K562 (cell line): ENCODE results near the gene PPP6R1. TPM values are rescaled to one million over a fixed set of nuclear protein-coding genes. Genes with fewer than 3 reads are reported as not detected.

Experiments used
- AFF4 ChIP-seq: sonication (generic); formaldehyde crosslinking; IDR thresholded peaks from 2 replicates; pipeline ENCODE4 v1.8.0; 2023; ENCODE audit warnings: mild to moderate bottlenecking, missing genetic modification reagents
- CHD1 ChIP-seq: fragments of 200-600 bp; sonication (generic); IDR thresholded peaks from one replicate; pipeline ENCODE4 v1.6.1; 2012; ENCODE audit warnings: mild to moderate bottlenecking, moderate library complexity, low read length, inconsistent platforms
- EP400 ChIP-seq: fragments of 450-650 bp; IDR thresholded peaks from 2 replicates; pipeline ENCODE4 v1.6.1; 2017; ENCODE audit warnings: antibody characterized with exemption, mild to moderate bottlenecking, moderate library complexity
- NELFE ChIP-seq: IDR thresholded peaks from 2 replicates; pipeline ENCODE4 v1.6.1; 2011; ENCODE audit warnings: mild to moderate bottlenecking; ENCODE audit not compliant: insufficient read depth, insufficient read length
- REST ChIP-seq, 2 experiments: fragments of 450-650 bp; formaldehyde crosslinking in 1 of 2; IDR thresholded peaks; 2 replicates each; pipeline versions ENCODE4 v1.4.0 to v1.6.1; 2014 to 2020; ENCODE audit warnings: mild to moderate bottlenecking in 2 of 2, borderline replicate concordance in 1 of 2, low read depth in 1 of 2
- ZFPM2 ChIP-seq: fragments of 250-450 bp; sonication (Bioruptor Pico); IDR thresholded peaks from 2 replicates; pipeline ENCODE4 v1.5.1; 2022; ENCODE audit warnings: mild to moderate bottlenecking
- ZNF583 ChIP-seq: fragments of 250-450 bp; sonication (Bioruptor Pico); IDR thresholded peaks from 2 replicates; pipeline ENCODE4 v1.4.0; 2020
- ZNF696 ChIP-seq: fragments of 250-450 bp; sonication (Bioruptor Pico); conservative IDR thresholded peaks from 2 replicates; pipeline ENCODE4 v1.4.0; 2020; ENCODE audit warnings: mild to moderate bottlenecking, moderate library complexity
- ZNF77 ChIP-seq: fragments of 250-450 bp; sonication (Bioruptor Pico); IDR thresholded peaks from 2 replicates; pipeline ENCODE4 v1.5.0; 2020
- ZNF780A ChIP-seq: fragments of 250-450 bp; sonication (Bioruptor Pico); IDR thresholded peaks from 2 replicates; pipeline ENCODE4 v1.5.0; 2021; ENCODE audit warnings: mild to moderate bottlenecking
- polyA plus RNA-seq, 8 experiments: library from polyadenylated mRNA; depleted of rRNA in 4 of 8; stranded (reverse) in 5 of 8; unstranded in 3 of 8; fragments of >200 nt; fragmentation: Nextera tagmentation in 2 of 8; fragmentation: Illumina TruSeq in 1 of 8; extraction: Ambion mirVana in 2 of 8; extraction: Trizol in 1 of 8; gene quantifications; 2 replicates each; pipeline versions ENCODE4 v1.2.1 to v1.2.3, GENCODE V29; 2011 to 2014; ENCODE audit warnings: inconsistent platforms in 1 of 8, missing spikeins in 1 of 8
- total RNA-seq, 7 experiments: library from RNA; depleted of rRNA in 6 of 7; stranded (reverse); fragments of >200 nt in 6 of 7; fragmentation: Illumina TruSeq in 2 of 7; extraction: Trizol in 2 of 7; gene quantifications; 2 replicates each; pipeline versions ENCODE4 v1.2.1 to v1.2.3, GENCODE V29; 2011 to 2021; ENCODE audit warnings: low replicate concordance in 1 of 7
- TF ChIP-seq, protein P1 (sequence below): IDR thresholded peaks from 2 replicates; pipeline ENCODE4 v1.6.1; 2014; ENCODE audit warnings: antibody characterized with exemption

PPP6R1 gene
- total and polyA plus RNA-seq, 9 of the 15 experiments (the other 6 are each of a cell fraction or from before 2014, with no cell fraction given) = 0.48 to 135 (median 37.2) TPM

GRCh38 chr19:55279770-55280643 is 21.2 kb upstream of the PPP6R1 start, which contains the start of gene HSPBP1 (continued):
- no peak for TF ChIP-seq ZNF696 (CRISPR knock-in tag)
- peak; percentile 86 for TF ChIP-seq REST (IDR thresholded peaks at IDR 0.05; ENCODE audit: borderline replicate concordance)
- TF ChIP-seq REST (CRISPR knock-in tag; IDR thresholded peaks at IDR 0.05; ENCODE audit: low read depth) = no peak
- TF ChIP-seq ZNF583 (CRISPR knock-in tag) = no peak
- TF ChIP-seq ZFPM2 (CRISPR knock-in tag) = no peak
- no peak for TF ChIP-seq NELFE
- TF ChIP-seq ZNF780A (CRISPR knock-in tag) = no peak
- no peak for TF ChIP-seq ZNF77 (CRISPR knock-in tag)
- TF ChIP-seq, protein P1, sequence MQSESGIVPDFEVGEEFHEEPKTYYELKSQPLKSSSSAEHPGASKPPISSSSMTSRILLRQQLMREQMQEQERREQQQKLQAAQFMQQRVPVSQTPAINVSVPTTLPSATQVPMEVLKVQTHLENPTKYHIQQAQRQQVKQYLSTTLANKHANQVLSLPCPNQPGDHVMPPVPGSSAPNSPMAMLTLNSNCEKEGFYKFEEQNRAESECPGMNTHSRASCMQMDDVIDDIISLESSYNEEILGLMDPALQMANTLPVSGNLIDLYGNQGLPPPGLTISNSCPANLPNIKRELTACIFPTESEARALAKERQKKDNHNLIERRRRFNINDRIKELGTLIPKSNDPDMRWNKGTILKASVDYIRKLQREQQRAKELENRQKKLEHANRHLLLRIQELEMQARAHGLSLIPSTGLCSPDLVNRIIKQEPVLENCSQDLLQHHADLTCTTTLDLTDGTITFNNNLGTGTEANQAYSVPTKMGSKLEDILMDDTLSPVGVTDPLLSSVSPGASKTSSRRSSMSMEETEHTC = no peak
- no peak for TF ChIP-seq CHD1
- no peak for TF ChIP-seq AFF4 (CRISPR knock-in tag)
- TF ChIP-seq EP400 = peak; percentile 80
